Ovary (tissue), 9 donors: Measurements from ENCODE around the gene CACNA1C. TPM values are rescaled to one million over a fixed set of nuclear protein-coding genes. Genes with fewer than 3 reads are reported as not detected.

Experiments used
- DNase-seq, 5 donors: peaks; one replicate each; pipeline ENCODE4 v3.0.0-alpha.2; 2019 to 2020
- H3K27ac ChIP-seq, 2 donors: fragments of 200-600 bp; one replicate each; pipeline versions ENCODE4 v1.5.1 to v1.8.0; 2019 to 2022
- H3K27me3 ChIP-seq: fragments of 200-600 bp; one replicate; pipeline ENCODE4 v1.8.0; 2022
- H3K36me3 ChIP-seq: fragments of 200-600 bp; sonication (generic); one replicate; pipeline ENCODE4 v1.5.1; 2019
- H3K4me1 ChIP-seq: one replicate; pipeline ENCODE4 v1.8.1; 2013; ENCODE audit warnings: mild to moderate bottlenecking, moderate library complexity; ENCODE audit not compliant: insufficient read depth
- H3K4me3 ChIP-seq: fragments of 200-600 bp; sonication (generic); one replicate; pipeline ENCODE4 v1.5.1; 2017
- H3K9me3 ChIP-seq, 2 donors: fragments of 200-600 bp in 1 of 2; sonication (generic) in 1 of 2; one replicate each; pipeline versions ENCODE4 v1.5.1 to v1.8.1; 2013 to 2019; ENCODE audit warnings: mild to moderate bottlenecking in 1 of 2, moderate library complexity in 1 of 2
- CTCF ChIP-seq, 3 donors: fragments of 450-650 bp in 2 of 3; fragments of 200-600 bp in 1 of 3; IDR thresholded peaks; one replicate each; pipeline versions ENCODE4 v1.5.1 to v1.8.0; 2016 to 2022; ENCODE audit warnings: antibody characterized with exemption in 3 of 3, mild to moderate bottlenecking in 1 of 3
- EP300 ChIP-seq: sonication (generic); formaldehyde crosslinking; IDR thresholded peaks from one replicate; pipeline ENCODE4 v1.6.1; 2017; ENCODE audit warnings: antibody characterized with exemption
- POLR2A ChIP-seq: fragments of 450-650 bp; IDR thresholded peaks from one replicate; pipeline ENCODE4 v1.6.1; 2017; ENCODE audit warnings: antibody characterized with exemption, mild to moderate bottlenecking, moderate library complexity
- WGBS, 3 donors: extraction: QIAGEN DNeasy Blood & Tissue Kit in 1 of 3; methylation state at CpG; one replicate each; pipeline versions ENCODE4 v1.1.5 to v1.1.7; 2013 to 2017; 5-methylcytosine and 5-hydroxymethylcytosine counted together
- intact Hi-C, 4 donors: fragments of 100-400 bp; cut with DNase I; formaldehyde crosslinking; loops; one replicate each; pipeline versions ENCODE4 v1.11.0 to v1.15.1; 2022 to 2023
- polyA plus RNA-seq, 2 donors: library from polyadenylated mRNA; stranded (reverse); fragments of 200-250 nt in 1 of 2; fragments of 350-450 nt in 1 of 2; fragmentation: Illumina TruSeq in 1 of 2; extraction: RNeasy Lipid Tissue Mini Kit (QIAGEN cat#74804) in 1 of 2; gene quantifications; one replicate each; pipeline ENCODE4 v1.2.3, GENCODE V29; 2013 to 2014
- total RNA-seq, 7 donors: library from RNA; depleted of rRNA in 2 of 7; stranded (reverse); fragments of >200 nt in 2 of 7; fragmentation: NEBNext Ultra II Directional in 3 of 7; extraction: Animal tissue kit (Norgen Biotek cat#: 25700) in 3 of 7; gene quantifications; one replicate each; pipeline versions ENCODE4 v1.1.0 to v1.2.4, GENCODE V29; 2016 to 2023
- donor health status: DM: no; HTN: no; CAD: no; lungs with moderate emphysema.
- donor health status: DM: no; HTN: no; CAD: no.
- donor health status: Bipolar disorder and iron deficiency.
- donor health status: DM: yes; HTN: yes; CAD: no.
- donor health status: DM: no; HTN: no; CAD: no.
- donor health status: DM: yes; HTN: yes; CAD: no.

CACNA1C gene
- total and polyA plus RNA-seq, 9 donors: 2.2 to 8.3 (median 3.7) TPM

- DNase-seq: no peak
- intact Hi-C loops: loop anchor here in 3 of 4 donors (5.0 to 10.0 kb wide), 2 partner anchors 233 to 235 kb away; no protein-coding TSS in a partner anchor
- 87 to 95% (median 92%) methylated on average over 3 of the region's 3 CpGs for whole genome bisulfite sequencing, 3 donors
- no peaks in the 10 kb centered on the region for H3K4me1 ChIP-seq
- H3K9me3 ChIP-seq: no peaks in the 10 kb centered on the region
- TF ChIP-seq CTCF (IDR thresholded peaks at IDR 0.05) (no peak), EP300 (no peak), POLR2A (no peak)
- no peak overlapping the region for H3K4me3 ChIP-seq
- no peak overlapping the region for H3K27ac ChIP-seq
- H3K36me3 ChIP-seq: no peaks in the 10 kb centered on the region
- no peaks in the 10 kb centered on the region for H3K27me3 ChIP-seq
Measured at GRCh38 chr12:2029851-2030250, 22.9 kb upstream of the CACNA1C start.

GRCh38 chr12:2032506-2032905, 20.3 kb upstream of the CACNA1C start:
- TF ChIP-seq POLR2A (no peak), CTCF (IDR thresholded peaks at IDR 0.05) (no peak), EP300 (no peak)
- intact Hi-C loops: loop anchor here in 3 of 4 donors (5.0 to 10.0 kb wide), 2 partner anchors 235 to 238 kb away; no protein-coding TSS in a partner anchor
- Histone ChIP-seq H3K27ac (no peak overlapping the region), H3K4me3 (no peak overlapping the region), H3K9me3 (no peaks in the 10 kb centered on the region), H3K4me1 (no peaks in the 10 kb centered on the region), H3K27me3 (no peaks in the 10 kb centered on the region), H3K36me3 (no peaks in the 10 kb centered on the region)
- WGBS, 3 donors: 59 to 78% (median 77%) methylated on average over 8 of the region's 8 CpGs
- DNase-seq: no peak

GRCh38 chr12:2034633-2035430, 18.0 kb upstream of the CACNA1C start:
- Histone ChIP-seq H3K4me3 (peak overlapping the region; percentile 37), H3K27ac (no peak overlapping the region), H3K27me3 (no peaks in the 10 kb centered on the region), H3K9me3 (no peaks in the 10 kb centered on the region), H3K4me1 (no peaks in the 10 kb centered on the region), H3K36me3 (no peaks in the 10 kb centered on the region)
- intact Hi-C loops: loop anchor here in 3 of 4 donors (5.0 to 10.0 kb wide), 2 partner anchors 238 to 240 kb away; no protein-coding TSS in a partner anchor
- TF ChIP-seq POLR2A (no peak), CTCF (IDR thresholded peaks at IDR 0.05) (peak; percentile 89 to 94 (median 92))
- DNase-seq: peak; percentile 79 to 94 (median 89)
- WGBS, 3 donors: 9 to 11% (median 10%) methylated on average over 47 of the region's 47 CpGs

- H3K9me3 ChIP-seq: no peaks in the 10 kb centered on the region
- WGBS, 3 donors: 42 to 52% (median 50%) methylated on average over 15 of the region's 15 CpGs
- H3K4me3 ChIP-seq: peak overlapping the region; percentile 37
- H3K4me1 ChIP-seq: no peaks in the 10 kb centered on the region
- no peak overlapping the region for H3K27ac ChIP-seq
- DNase-seq: no peak
- H3K27me3 ChIP-seq: no peaks in the 10 kb centered on the region
- intact Hi-C loops: loop anchor here in 2 of 4 donors (10.0 kb wide), 1 partner anchor 241 kb away; no protein-coding TSS in a partner anchor
- no peak for TF ChIP-seq EP300
- no peak for TF ChIP-seq POLR2A
- no peak for TF ChIP-seq CTCF (IDR thresholded peaks at IDR 0.05)
- H3K36me3 ChIP-seq: no peaks in the 10 kb centered on the region
Measured at GRCh38 chr12:2035431-2036055, 17.2 kb upstream of the CACNA1C start.
